Stimulated activated CD8-positive, alpha-beta memory T cell treated with anti-CD3 and anti-CD28 coated beads, Interleukin-7, amount 100 ng/mL, for 4 hours (primary cell): Measurements from ENCODE around the gene OTOA.
A peak's percentile ranks its signal among the peaks of the same experiment; 100 is the strongest.
"Not testable (repeated sequence)": the region's sequence is repeated elsewhere in the genome, so short reads cannot be mapped to it uniquely, and the experiment has no call there.

Experiments
- DNase-seq, 2 donors: peaks; one replicate each; pipeline ENCODE4 v3.0.0-alpha.2; 2020; ENCODE audit warnings: low read depth in 2 of 2

OTOA gene

DNA sequence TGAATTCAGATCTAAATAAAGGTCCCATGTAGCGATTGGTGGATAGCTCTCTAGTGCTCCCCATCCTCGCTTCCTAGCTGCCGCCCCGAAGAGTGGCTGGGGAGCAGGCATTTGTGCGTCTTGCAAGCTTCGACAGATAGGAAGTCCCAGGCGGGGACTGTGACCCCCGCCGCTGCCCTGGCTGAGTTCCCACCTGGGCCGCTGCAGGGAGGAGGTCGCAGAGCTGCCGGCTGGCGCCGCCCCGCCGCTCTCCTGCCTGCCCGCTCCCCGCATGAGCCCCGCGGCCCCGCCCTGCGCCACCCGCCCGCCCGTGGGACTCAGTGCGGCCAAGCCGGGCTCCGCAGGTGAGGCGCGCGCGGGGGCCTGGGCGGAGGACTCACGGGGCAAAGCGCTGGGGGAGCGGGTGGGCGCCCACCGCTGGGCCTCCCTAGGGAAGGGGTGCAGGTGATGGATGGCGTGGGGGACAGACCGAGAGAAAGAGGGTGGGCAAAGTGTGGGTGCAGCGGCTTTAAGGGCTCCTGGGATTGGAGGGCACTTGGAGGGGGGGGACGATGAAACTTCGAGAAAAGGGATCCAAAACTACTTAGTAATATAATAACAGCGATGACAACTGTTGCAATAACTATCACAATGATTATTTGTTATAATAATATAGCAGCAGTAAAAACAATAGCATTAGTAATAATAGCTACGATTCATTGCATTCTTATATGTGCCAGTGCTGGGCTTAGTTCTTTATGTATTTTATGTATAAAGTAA, at the start of gene OTOA:
Gene OTOA (plus strand): TSS at position 80 of the 759 bp plus-strand sequence. CDS start 14,547 bp downstream, outside the sequence.
- DNase-seq: peak in 1 of 2 donors; percentile 11

DNA sequence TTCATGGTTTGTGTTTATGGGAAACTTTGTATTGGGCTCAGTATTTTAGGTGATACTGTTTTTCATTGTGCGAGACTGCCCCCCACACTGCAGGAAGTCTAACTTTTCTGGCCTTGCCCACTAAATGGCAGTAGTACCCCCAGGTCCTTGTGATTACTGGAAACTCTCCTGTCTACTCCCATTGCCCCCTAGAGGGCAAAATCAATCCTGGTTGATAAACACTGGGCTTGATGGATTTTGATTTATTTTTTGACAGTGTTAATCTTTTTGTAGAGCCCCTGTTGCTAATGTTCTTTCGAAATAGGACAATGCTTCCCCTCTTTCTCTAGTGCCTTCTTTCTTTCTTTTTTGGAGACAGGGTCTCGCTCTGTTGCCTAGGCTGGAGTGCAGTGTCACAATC, 48.9 kb upstream of the OTOA start:
- no peak for DNase-seq

- no peak for DNase-seq
Observed at GRCh38 chr16:21617607-21618006, 46.2 kb upstream of the OTOA start.

DNA sequence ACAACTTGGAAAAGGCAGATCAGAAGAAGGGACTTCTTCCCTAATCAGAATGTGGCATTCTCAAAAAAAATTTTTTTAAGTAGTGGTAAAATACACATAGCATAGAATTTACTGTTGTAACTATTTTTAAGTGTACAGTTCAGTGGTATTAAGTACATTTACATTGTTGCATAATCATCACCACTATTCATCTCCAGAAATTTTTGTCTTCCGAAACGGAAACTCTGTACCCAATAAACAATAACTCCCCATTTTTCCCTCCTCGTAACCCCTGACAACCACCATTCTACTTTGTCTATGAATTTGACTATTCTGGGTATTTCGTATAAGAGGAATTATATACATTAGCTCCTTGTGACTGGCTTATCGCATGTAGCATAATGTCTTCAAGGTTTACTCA, 45.5 kb upstream of the OTOA start:
- no peak for DNase-seq

DNA sequence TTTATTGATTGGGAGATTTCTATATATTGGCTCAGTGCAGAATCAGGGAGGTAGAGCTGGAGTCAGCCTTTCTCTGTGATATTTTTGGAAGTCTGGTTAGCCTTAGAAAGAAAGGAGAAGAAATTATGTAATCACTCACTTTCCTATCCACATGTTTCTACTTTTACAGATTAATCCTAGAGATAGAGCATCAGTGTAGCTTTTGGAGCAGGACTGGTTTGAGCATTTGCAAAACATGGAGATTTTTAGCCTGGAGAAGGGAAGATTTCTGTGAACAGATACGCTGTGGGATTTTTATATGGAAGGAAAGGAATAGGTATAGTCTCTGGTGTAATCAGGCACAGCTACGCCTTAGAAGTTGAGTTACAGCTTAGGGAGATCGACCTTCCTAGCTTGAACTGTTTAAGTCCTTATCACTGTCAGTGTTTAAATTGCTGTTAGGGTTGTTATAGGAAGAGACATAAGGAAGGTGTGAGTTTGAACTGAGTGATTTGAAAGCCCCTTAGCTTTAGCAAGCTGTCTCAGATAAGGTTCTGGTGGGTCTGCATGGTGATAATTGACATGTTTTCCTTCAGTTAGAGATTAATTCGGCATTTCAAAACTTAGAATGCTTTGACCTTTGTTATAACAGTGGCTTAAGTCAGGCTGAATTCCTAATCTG, 43.9 kb upstream of the OTOA start:
- no peak for DNase-seq

GRCh38 chr16:21620592-21620991, 43.2 kb upstream of the OTOA start:
- DNase-seq: no peak

GRCh38 chr16:21622545-21622944, 41.2 kb upstream of the OTOA start:
- DNase-seq: no peak

DNA sequence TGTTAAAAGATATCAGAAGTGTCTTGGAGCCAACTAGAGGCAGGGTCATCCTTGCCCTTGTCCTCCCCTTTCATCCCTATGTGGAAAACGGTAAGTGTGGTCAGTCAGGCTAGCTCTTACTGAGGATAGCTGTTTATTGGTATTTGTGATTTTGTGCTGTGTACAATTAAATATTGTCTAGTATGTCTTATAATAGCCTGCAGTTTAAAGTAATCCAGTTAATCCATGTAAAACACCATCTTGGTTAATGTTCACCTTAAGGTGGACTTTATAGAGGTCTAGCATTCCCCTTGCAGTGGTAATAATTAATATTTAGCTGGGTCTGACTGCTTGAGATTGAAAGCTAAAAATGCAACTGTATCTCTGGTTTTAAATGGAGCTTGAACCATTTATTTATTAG, 38.7 kb upstream of the OTOA start:
- DNase-seq: no peak

- DNase-seq: no peak
Observed at GRCh38 chr16:21626659-21627277, 37.0 kb upstream of the OTOA start.

DNA sequence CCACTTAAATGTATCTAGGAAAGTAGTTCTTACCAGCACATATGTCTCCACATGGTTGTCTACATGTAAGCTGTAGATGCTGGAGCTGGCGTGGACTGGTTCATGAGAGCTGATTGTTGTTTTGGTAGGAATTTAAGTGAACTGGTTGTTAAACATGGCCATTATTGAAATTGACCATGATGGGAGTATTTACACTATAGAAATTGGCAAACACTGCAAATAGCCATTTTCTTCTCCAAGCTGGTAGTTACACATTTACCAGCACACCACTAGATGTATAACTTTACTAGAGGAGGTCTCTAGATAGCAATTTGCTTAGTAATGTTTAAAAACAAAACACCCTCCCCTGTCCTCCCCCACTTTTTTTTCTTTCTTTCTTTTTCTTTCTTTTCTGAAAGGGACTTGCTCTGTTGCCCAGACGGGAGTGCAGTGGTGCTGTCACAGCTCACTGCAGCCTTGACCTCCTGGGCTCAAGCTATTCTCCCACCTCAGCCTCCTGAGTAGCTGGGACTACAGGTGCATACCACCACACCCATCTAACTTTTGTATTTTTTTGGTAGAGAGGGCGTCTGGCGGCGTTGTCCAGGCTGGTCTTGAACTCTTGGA, 35.5 kb upstream of the OTOA start:
- no peak for DNase-seq

DNA sequence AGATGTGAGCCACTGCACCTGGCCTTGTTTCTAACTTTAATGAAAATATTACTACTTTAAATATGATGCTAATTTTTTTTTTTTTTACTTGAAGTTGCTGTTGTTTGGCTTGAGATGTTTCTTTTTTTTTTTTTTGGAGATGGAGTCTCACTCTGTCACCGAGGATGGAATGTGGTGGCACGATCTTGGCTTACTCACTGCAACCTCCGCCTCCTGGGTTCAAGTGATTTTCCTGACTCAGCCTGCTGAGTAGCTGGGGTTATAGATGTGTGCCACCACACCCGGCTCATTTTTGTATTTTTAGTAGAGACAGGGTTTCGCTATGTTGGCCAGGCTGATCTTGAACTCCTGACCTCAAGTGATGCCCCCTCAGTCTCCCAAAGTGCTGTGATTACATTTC, 35.0 kb upstream of the OTOA start:
- no peak for DNase-seq

DNA sequence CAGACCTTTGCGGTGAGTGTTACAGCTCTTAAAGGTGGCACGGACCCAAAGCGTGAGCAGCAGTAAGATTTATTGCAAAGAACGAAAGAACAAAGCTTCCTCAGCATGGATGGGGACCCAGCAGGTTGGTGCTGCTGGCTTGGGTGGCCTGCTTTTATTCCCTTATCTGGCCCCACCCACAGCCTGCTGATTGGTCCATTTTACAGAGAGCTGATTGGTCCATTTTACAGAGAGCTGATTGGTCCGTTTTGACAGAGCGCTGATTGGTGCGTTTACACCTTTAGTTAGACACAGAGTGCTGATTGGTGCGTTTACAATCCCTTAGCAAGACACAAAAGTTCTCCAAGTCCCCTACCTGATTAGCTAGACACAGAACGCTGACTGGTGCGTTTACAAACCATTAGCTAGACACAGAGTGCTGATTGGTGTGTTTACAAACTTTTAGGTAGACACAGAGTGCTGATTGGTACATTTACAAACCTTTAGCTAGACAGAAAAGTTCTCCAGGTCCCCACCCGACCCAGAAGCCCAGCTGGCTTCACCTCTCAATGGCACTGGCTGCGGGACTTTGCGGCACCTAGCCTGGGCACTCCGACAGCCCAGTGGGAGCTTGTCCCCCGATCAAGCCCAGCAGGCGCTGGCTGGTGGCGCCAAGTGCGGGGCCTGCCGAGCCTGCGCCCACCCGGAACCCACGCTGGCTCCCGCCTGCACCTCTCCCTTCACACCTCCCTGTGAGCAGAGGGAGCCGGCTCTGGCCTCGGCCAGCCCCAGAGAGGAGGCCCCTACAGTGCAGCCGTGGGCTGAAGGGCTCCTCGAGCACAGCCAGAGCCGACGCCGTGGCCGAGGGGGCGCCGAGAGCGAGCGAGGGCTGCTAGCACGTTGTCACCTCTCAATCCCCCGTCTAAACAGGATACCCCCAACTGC, 33.9 kb upstream of the OTOA start:
- DNase-seq: not testable (repeated sequence)

- DNase-seq: not testable (repeated sequence)
Observed at GRCh38 chr16:21630866-21631265, 32.9 kb upstream of the OTOA start.

GRCh38 chr16:21631376-21631775, 32.4 kb upstream of the OTOA start:
- not testable (repeated sequence) for DNase-seq

DNA sequence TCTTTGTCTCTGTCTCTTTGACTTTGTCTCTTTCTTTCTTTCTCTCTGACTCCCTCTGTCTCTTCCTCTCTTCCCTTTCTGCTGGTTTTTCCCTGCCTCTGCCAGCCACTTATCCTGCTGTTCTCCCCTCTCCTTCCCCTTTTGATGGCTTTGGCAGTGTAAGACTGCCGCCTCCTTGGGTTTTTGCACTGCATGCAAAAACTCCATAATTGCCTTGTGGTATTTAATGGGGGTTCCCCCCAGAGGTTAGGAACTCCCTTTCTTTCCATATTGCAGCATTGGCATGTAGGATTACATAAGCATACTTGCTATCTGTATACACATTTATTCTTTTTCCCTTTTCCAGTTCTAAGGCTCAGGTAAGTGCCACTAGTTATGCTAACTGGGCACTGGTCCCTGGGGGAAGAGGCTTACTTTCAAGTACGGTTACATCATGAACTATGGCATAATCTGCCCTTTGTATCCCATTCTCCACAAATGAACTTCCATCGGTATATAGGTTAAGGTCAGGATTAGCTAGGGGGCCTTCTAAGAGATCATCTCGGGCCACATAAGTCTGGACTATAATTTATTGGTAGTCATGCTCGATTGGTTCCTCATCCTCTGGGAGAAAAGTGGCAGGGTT, 31.7 kb upstream of the OTOA start:
- DNase-seq: not testable (repeated sequence)

DNA sequence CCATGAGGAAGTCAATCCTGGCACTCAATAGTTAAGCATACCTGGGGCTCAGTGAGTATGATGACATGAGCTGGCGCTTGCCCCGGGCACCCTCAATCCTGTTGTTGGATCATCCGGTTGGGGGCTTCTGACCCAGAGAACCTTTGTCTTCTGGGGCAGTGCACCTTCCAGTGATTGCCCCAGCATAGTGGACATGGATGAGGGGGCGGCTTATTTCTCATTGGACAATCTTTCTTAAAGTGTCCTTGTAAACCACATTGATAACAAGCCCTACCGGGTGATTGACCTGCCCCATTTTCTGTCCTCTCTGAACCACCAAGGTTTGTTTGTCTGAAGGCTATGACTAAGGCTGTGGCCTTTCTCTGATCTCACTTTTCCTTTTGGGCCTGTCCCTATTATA, 29.6 kb upstream of the OTOA start:
- no peak for DNase-seq

DNA sequence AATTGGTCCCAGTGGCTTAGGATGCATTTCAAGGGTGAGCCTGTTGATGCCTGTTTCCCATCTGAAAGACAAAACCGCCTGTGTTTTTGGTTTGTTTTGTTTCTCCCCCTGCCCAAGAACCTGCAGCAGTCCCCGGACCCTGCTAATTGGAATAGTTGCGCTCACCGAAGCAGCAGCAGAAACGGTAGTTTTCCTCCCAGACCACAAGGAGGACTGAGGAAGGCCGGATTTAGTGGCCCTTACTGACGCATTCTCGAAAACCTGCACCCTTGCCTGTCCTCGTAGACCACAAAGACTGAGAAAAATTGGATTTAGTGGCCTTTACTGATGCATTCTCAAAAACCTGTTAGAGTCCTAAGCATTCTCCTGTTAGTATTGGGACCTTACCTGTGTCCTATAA, 28.1 kb upstream of the OTOA start:
- not testable (repeated sequence) for DNase-seq

- no peak for DNase-seq
Observed at GRCh38 chr16:21637032-21637968, 26.5 kb upstream of the OTOA start.

- DNase-seq: no peak
Observed at GRCh38 chr16:21638573-21638975, 25.2 kb upstream of the OTOA start.

DNA sequence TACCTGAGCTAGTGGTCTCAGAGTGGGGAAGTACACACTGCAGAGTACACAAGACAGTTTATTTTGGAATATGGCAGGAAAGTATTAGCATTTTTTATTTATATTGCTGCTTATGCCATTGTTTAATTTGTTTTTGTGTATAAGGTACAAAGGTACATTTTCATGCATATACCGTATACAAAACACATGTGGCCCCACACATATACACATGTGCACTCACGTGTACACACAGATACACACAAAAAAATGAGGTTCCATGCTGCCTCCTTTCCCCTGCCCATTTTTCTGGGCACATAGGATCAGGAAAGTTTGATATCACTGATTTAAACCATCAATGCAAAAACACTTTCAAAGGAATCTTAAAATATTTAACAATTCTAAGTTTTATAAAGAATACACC, 24.3 kb upstream of the OTOA start:
- DNase-seq: no peak
